Mesenchymal stem cell (in vitro differentiated cells and primary cell): Measurements from ENCODE around the gene LILRA2.

ENCODE experiments used
- DNase-seq: peaks from one replicate; pipeline ENCODE4 v3.0.0-alpha.2; 2013
- H2AFZ ChIP-seq: one replicate; pipeline ENCODE4 v1.6.1; 2013; ENCODE audit warnings: low read depth, mild to moderate bottlenecking, control low read depth, inconsistent platforms, low read length, moderate library complexity
- H2AK5ac ChIP-seq: 2 replicates; pipeline ENCODE4 v1.6.1; 2013; ENCODE audit warnings: low read length, moderate library complexity, mild to moderate bottlenecking, inconsistent platforms; ENCODE audit not compliant: severe bottlenecking
- H2BK120ac ChIP-seq: one replicate; pipeline ENCODE4 v1.6.1; 2013; ENCODE audit warnings: low read depth, mild to moderate bottlenecking, inconsistent platforms, low read length, moderate library complexity
- H2BK12ac ChIP-seq, 2 experiments: one replicate each; pipeline ENCODE4 v1.6.1; 2013; ENCODE audit warnings: inconsistent platforms in 2 of 2, low read length in 2 of 2, mild to moderate bottlenecking in 2 of 2, moderate library complexity in 2 of 2, control low read depth in 1 of 2
- H2BK15ac ChIP-seq: one replicate; pipeline ENCODE4 v1.6.1; 2013; ENCODE audit warnings: mild to moderate bottlenecking, low read depth, inconsistent platforms; ENCODE audit not compliant: poor library complexity, severe bottlenecking
- H2BK5ac ChIP-seq: 2 replicates; pipeline ENCODE4 v1.6.1; 2013; ENCODE audit warnings: low read depth, mild to moderate bottlenecking, low read length, control low read depth, inconsistent platforms; ENCODE audit not compliant: poor library complexity, severe bottlenecking
- H3K14ac ChIP-seq, 2 experiments: one replicate each; pipeline ENCODE4 v1.6.1; 2013; ENCODE audit warnings: inconsistent platforms in 2 of 2, low read length in 2 of 2, control low read depth in 1 of 2, mild to moderate bottlenecking in 1 of 2, moderate library complexity in 1 of 2
- H3K18ac ChIP-seq, 2 experiments: one replicate each; pipeline ENCODE4 v1.6.1; 2013; ENCODE audit warnings: inconsistent platforms in 2 of 2, low read length in 2 of 2, control low read depth in 1 of 2, low read depth in 1 of 2, mild to moderate bottlenecking in 1 of 2
- H3K23ac ChIP-seq, 2 experiments: one replicate each; pipeline ENCODE4 v1.6.1; 2013; ENCODE audit warnings: inconsistent platforms in 2 of 2, low read length in 2 of 2, mild to moderate bottlenecking in 2 of 2, moderate library complexity in 2 of 2, control low read depth in 1 of 2
- H3K27ac ChIP-seq: 2 replicates; pipeline ENCODE4 v1.5.1; 2013; ENCODE audit warnings: mild to moderate bottlenecking, moderate library complexity, low read length, control low read depth, inconsistent platforms; ENCODE audit not compliant: poor library complexity, severe bottlenecking
- H3K27me3 ChIP-seq, 2 experiments: 2 replicates each; pipeline versions ENCODE4 v1.6.1 to v1.7.0; 2013; ENCODE audit warnings: low read length in 2 of 2, mild to moderate bottlenecking in 2 of 2, moderate library complexity in 2 of 2, control low read depth in 1 of 2, inconsistent platforms in 1 of 2; ENCODE audit not compliant: control insufficient read depth in 1 of 2, insufficient read depth in 1 of 2
- H3K36me3 ChIP-seq, 2 experiments: 2 replicates each; pipeline versions ENCODE4 v1.6.1 to v1.7.0; 2013; ENCODE audit warnings: low read length in 2 of 2, control low read depth in 1 of 2, inconsistent platforms in 1 of 2, low read depth in 1 of 2, mild to moderate bottlenecking in 1 of 2; ENCODE audit not compliant: insufficient read depth in 2 of 2, control insufficient read depth in 1 of 2
- H3K4ac ChIP-seq, 2 experiments: one replicate each; pipeline ENCODE4 v1.6.1; 2013; ENCODE audit warnings: inconsistent platforms in 2 of 2, low read length in 2 of 2, mild to moderate bottlenecking in 2 of 2, moderate library complexity in 2 of 2, control low read depth in 1 of 2, low read depth in 1 of 2
- H3K4me1 ChIP-seq: 2 replicates; pipeline ENCODE4 v1.6.1; 2013; ENCODE audit warnings: low read depth, low read length, control low read depth; ENCODE audit not compliant: control insufficient read depth, insufficient read depth
- H3K4me2 ChIP-seq: 2 replicates; pipeline ENCODE4 v1.6.1; 2013; ENCODE audit warnings: low read length, mild to moderate bottlenecking, inconsistent platforms; ENCODE audit not compliant: poor library complexity, severe bottlenecking
- H3K4me3 ChIP-seq, 2 experiments: 2 replicates each; pipeline versions ENCODE4 v1.5.1 to v1.7.0; 2013; ENCODE audit warnings: low read length in 2 of 2, mild to moderate bottlenecking in 2 of 2, control low read depth in 1 of 2, low read depth in 1 of 2; ENCODE audit not compliant: insufficient read depth in 1 of 2
- H3K79me1 ChIP-seq: replicated peaks from 2 replicates; pipeline ENCODE4 v1.6.1; 2013; ENCODE audit warnings: mild to moderate bottlenecking, control low read depth, low read length, inconsistent platforms; ENCODE audit not compliant: poor library complexity, severe bottlenecking
- H3K9ac ChIP-seq: 2 replicates; pipeline ENCODE4 v1.7.0; 2013; ENCODE audit warnings: mild to moderate bottlenecking, low read length, moderate library complexity
- H3K9me3 ChIP-seq: 2 replicates; pipeline ENCODE4 v1.7.0; 2013; ENCODE audit warnings: mild to moderate bottlenecking, low read length; ENCODE audit not compliant: control insufficient read depth
- H4K8ac ChIP-seq: one replicate; pipeline ENCODE4 v1.6.1; 2013; ENCODE audit warnings: inconsistent platforms, mild to moderate bottlenecking, low read length, moderate library complexity
- H4K91ac ChIP-seq: one replicate; pipeline ENCODE4 v1.6.1; 2013; ENCODE audit warnings: mild to moderate bottlenecking, low read length, inconsistent platforms
- WGBS: methylation state at CpG from one replicate; pipeline ENCODE4 v1.1.7; 2013; ENCODE audit warnings: mixed read lengths; 5-methylcytosine and 5-hydroxymethylcytosine counted together

LILRA2 gene

DNA sequence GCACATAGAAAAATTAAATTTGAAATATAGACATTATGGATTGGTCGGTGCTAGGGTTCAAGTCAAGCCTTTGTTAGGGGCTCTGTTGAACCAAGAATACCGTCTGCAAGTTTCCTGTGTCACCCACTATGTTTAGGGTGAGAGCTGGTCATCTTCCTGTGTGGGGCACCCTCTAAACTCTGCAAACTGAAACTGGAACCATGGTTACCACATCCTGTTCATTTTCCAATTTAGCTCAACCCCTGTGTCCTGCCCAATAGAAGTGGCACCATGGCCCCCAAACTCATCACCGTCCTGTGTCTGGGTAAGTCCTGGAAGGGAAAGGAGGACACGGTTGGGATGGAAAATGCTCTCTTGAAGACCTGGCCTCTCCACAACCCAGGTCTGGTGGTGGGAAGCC is 41.1 kb upstream of the LILRA2 start:
- DNase-seq: no peak
- Histone ChIP-seq H3K79me1 (no peaks in the 10 kb centered on the region), H4K91ac (no peak overlapping the region), H2AK5ac (no peak overlapping the region), H3K23ac (no peak overlapping the region), H3K4me3 (no peak overlapping the region), H3K4ac (no peak overlapping the region), H3K36me3 (no peaks in the 10 kb centered on the region), H2BK12ac (no peak overlapping the region), H3K9me3 (no peaks in the 10 kb centered on the region), H2BK5ac (no peak overlapping the region), H3K9ac (no peak overlapping the region), H3K4me2 (no peak overlapping the region), H4K8ac (no peak overlapping the region), H2BK15ac (no peak overlapping the region), H3K27me3 (peaks cover 0 to 4% of the 10 kb centered on the region in 2 experiments), H3K27ac (no peak overlapping the region), H3K4me1 (no peaks in the 10 kb centered on the region), H3K18ac (no peak overlapping the region), H2BK120ac (no peak overlapping the region), H2AFZ (no peak overlapping the region), H3K14ac (no peak overlapping the region)
- WGBS: 77% methylated on average over 4 of the region's 4 CpGs

- H3K4ac ChIP-seq: no peak overlapping the region
- no peaks in the 10 kb centered on the region for H3K9me3 ChIP-seq
- no peak overlapping the region for H4K8ac ChIP-seq
- no peak overlapping the region for H2BK15ac ChIP-seq
- no peak for DNase-seq
- 53% methylated on average over 8 of the region's 8 CpGs for WGBS
- H2AFZ ChIP-seq: no peak overlapping the region
- no peak overlapping the region for H3K9ac ChIP-seq
- no peaks in the 10 kb centered on the region for H3K79me1 ChIP-seq
- H3K23ac ChIP-seq: no peak overlapping the region
- peaks cover 0 to 4% of the 10 kb centered on the region in 2 experiments for H3K27me3 ChIP-seq
- H2AK5ac ChIP-seq: no peak overlapping the region
- no peak overlapping the region for H2BK12ac ChIP-seq
- H3K36me3 ChIP-seq: no peaks in the 10 kb centered on the region
- no peak overlapping the region for H3K4me3 ChIP-seq
- H3K14ac ChIP-seq: no peak overlapping the region
- H2BK5ac ChIP-seq: no peak overlapping the region
- no peak overlapping the region for H3K18ac ChIP-seq
- no peak overlapping the region for H4K91ac ChIP-seq
- H2BK120ac ChIP-seq: no peak overlapping the region
- no peak overlapping the region for H3K27ac ChIP-seq
- no peaks in the 10 kb centered on the region for H3K4me1 ChIP-seq
- H3K4me2 ChIP-seq: no peak overlapping the region
Observed at GRCh38 chr19:54533476-54533875, 40.1 kb upstream of the LILRA2 start.

- H2BK15ac ChIP-seq: no peak overlapping the region
- H4K8ac ChIP-seq: no peak overlapping the region
- no peak overlapping the region for H2BK5ac ChIP-seq
- no peak overlapping the region for H2AK5ac ChIP-seq
- no peak overlapping the region for H2BK12ac ChIP-seq
- H3K4me3 ChIP-seq: no peak overlapping the region
- no peaks in the 10 kb centered on the region for H3K79me1 ChIP-seq
- H2BK120ac ChIP-seq: no peak overlapping the region
- 65% methylated on average over 6 of the region's 8 CpGs for WGBS
- H3K9ac ChIP-seq: no peak overlapping the region
- H2AFZ ChIP-seq: no peak overlapping the region
- no peak overlapping the region for H3K4ac ChIP-seq
- no peak for DNase-seq
- H3K4me1 ChIP-seq: no peaks in the 10 kb centered on the region
- no peaks in the 10 kb centered on the region for H3K9me3 ChIP-seq
- no peak overlapping the region for H4K91ac ChIP-seq
- no peak overlapping the region for H3K4me2 ChIP-seq
- peaks cover 0 to 4% of the 10 kb centered on the region in 2 experiments for H3K27me3 ChIP-seq
- no peaks in the 10 kb centered on the region for H3K36me3 ChIP-seq
- no peak overlapping the region for H3K23ac ChIP-seq
- no peak overlapping the region for H3K27ac ChIP-seq
- no peak overlapping the region for H3K18ac ChIP-seq
- no peak overlapping the region for H3K14ac ChIP-seq
Observed at GRCh38 chr19:54534156-54534555, 39.4 kb upstream of the LILRA2 start.

DNA sequence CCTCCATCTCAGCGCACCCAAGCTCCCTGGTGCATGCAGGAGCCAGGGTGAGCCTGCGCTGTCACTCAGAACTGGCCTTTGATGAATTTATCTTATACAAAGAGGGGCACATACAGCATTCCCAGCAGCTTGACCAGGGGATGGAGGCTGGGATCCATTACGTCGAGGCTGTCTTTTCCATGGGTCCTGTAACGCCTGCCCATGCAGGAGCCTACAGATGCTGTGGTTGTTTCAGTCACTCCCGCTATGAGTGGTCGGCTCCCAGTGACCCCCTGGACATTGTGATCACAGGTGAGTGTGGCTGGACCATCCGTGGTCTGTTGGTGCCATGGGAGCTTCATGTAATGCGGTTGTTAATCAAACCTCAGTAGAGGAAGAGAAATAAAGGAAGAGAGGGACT is 38.0 kb upstream of the LILRA2 start:
- Histone ChIP-seq H4K8ac (no peak overlapping the region), H2BK120ac (no peak overlapping the region), H3K4me3 (no peak overlapping the region), H3K14ac (no peak overlapping the region), H3K79me1 (no peaks in the 10 kb centered on the region), H3K27me3 (peaks cover 0 to 4% of the 10 kb centered on the region in 2 experiments), H3K4me2 (no peak overlapping the region), H2BK12ac (no peak overlapping the region), H3K9me3 (no peaks in the 10 kb centered on the region), H3K23ac (no peak overlapping the region), H3K27ac (no peak overlapping the region), H3K36me3 (no peaks in the 10 kb centered on the region), H2BK5ac (no peak overlapping the region), H2BK15ac (no peak overlapping the region), H4K91ac (no peak overlapping the region), H3K4me1 (no peaks in the 10 kb centered on the region), H3K4ac (no peak overlapping the region), H2AK5ac (no peak overlapping the region), H3K18ac (no peak overlapping the region), H3K9ac (no peak overlapping the region), H2AFZ (no peak overlapping the region)
- 71% methylated on average over 9 of the region's 9 CpGs for WGBS
- no peak for DNase-seq
